IPS DF 6.9 (cell line): ENCODE results near the gene NRP2.

Experiments used
- DNase-seq: peaks from one replicate; pipeline ENCODE4 v3.0.0-alpha.2; 2013; ENCODE audit warnings: low read depth, low spot score
- H3K27ac ChIP-seq: one replicate; pipeline ENCODE4 v1.5.1; 2013; ENCODE audit warnings: low read length, control low read depth
- H3K27me3 ChIP-seq: 2 replicates; pipeline ENCODE4 v1.6.1; 2013; ENCODE audit warnings: mild to moderate bottlenecking, low read length; ENCODE audit not compliant: control insufficient read depth, insufficient read depth
- H3K36me3 ChIP-seq: 2 replicates; pipeline ENCODE4 v1.6.1; 2013; ENCODE audit warnings: low read length; ENCODE audit not compliant: control insufficient read depth, insufficient read depth
- H3K4me1 ChIP-seq: 2 replicates; pipeline ENCODE4 v1.6.1; 2013; ENCODE audit warnings: low read length; ENCODE audit not compliant: control insufficient read depth, insufficient read depth
- H3K4me3 ChIP-seq: 2 replicates; pipeline ENCODE4 v1.5.1; 2013; ENCODE audit warnings: mild to moderate bottlenecking, low read length
- H3K9me3 ChIP-seq: 2 replicates; pipeline ENCODE4 v1.6.1; 2013; ENCODE audit warnings: low read length, inconsistent platforms; ENCODE audit not compliant: control insufficient read depth, insufficient read depth
- WGBS: extraction: QIAGEN DNeasy Blood & Tissue Kit; methylation state at CpG from one replicate; pipeline ENCODE4 v1.1.7; 2013; ENCODE audit warnings: mixed read lengths, missing lambda C conversion rate; ENCODE audit not compliant: insufficient read length, insufficient coverage; 5-methylcytosine and 5-hydroxymethylcytosine counted together

The NRP2 gene

GRCh38 chr2:205764270-205764746 is 82.0 kb downstream of the NRP2 start:
- Histone ChIP-seq H3K27me3 (no peaks in the 10 kb centered on the region), H3K4me1 (peaks cover 5% of the 10 kb centered on the region; the same call in 1 of the 2 replicates), H3K9me3 (no peaks in the 10 kb centered on the region), H3K36me3 (no peaks in the 10 kb centered on the region), H3K4me3 (no peak overlapping the region; the same call in 1 of the 2 replicates), H3K27ac (no peak overlapping the region)
- WGBS = no CpG with 5 or more reads among the region's 8 CpGs
- no peak for DNase-seq

- H3K27me3 ChIP-seq = no peaks in the 10 kb centered on the region
- no peaks in the 10 kb centered on the region for H3K9me3 ChIP-seq
- H3K4me1 ChIP-seq = peaks cover 5% of the 10 kb centered on the region; the same call in 1 of the 2 replicates
- H3K4me3 ChIP-seq = no peak overlapping the region
- no peak overlapping the region for H3K27ac ChIP-seq
- DNase-seq = no peak
- no peaks in the 10 kb centered on the region for H3K36me3 ChIP-seq
- no CpG with 5 or more reads among the region's 8 CpGs for WGBS
These were observed 82.8 kb downstream of the NRP2 start for GRCh38 chr2:205765151-205765550.

- H3K4me3 ChIP-seq = no peak overlapping the region
- no peak overlapping the region for H3K27ac ChIP-seq
- H3K9me3 ChIP-seq = no peaks in the 10 kb centered on the region
- H3K36me3 ChIP-seq = no peaks in the 10 kb centered on the region
- no peaks in the 10 kb centered on the region for H3K27me3 ChIP-seq
- DNase-seq = no peak
- no CpG with 5 or more reads among the region's 9 CpGs for WGBS
- peaks cover 5% of the 10 kb centered on the region; the same call in 1 of the 2 replicates for H3K4me1 ChIP-seq
These were observed 84.6 kb downstream of the NRP2 start for GRCh38 chr2:205766779-205767359.

- H3K4me3 ChIP-seq = no peak overlapping the region
- H3K27ac ChIP-seq = no peak overlapping the region
- no peaks in the 10 kb centered on the region for H3K36me3 ChIP-seq
- H3K9me3 ChIP-seq = no peaks in the 10 kb centered on the region
- DNase-seq = no peak
- H3K27me3 ChIP-seq = no peaks in the 10 kb centered on the region
- WGBS = no CpG with 5 or more reads among the region's 5 CpGs
- H3K4me1 ChIP-seq = peaks cover 5% of the 10 kb centered on the region; the same call in 1 of the 2 replicates
These were observed 85.3 kb downstream of the NRP2 start for GRCh38 chr2:205767617-205768016.

GRCh38 chr2:205768341-205768740 is 86.0 kb downstream of the NRP2 start:
- H3K27ac ChIP-seq = no peak overlapping the region
- no peaks in the 10 kb centered on the region for H3K9me3 ChIP-seq
- peaks cover 5% of the 10 kb centered on the region; the same call in 1 of the 2 replicates for H3K4me1 ChIP-seq
- no peak overlapping the region for H3K4me3 ChIP-seq
- no peaks in the 10 kb centered on the region for H3K27me3 ChIP-seq
- DNase-seq = no peak
- no CpG with 5 or more reads among the region's 7 CpGs for WGBS
- no peaks in the 10 kb centered on the region for H3K36me3 ChIP-seq

- H3K4me3 ChIP-seq = no peak overlapping the region
- H3K27ac ChIP-seq = no peak overlapping the region
- H3K9me3 ChIP-seq = no peaks in the 10 kb centered on the region
- WGBS = no CpG with 5 or more reads among the region's 4 CpGs
- no peak for DNase-seq
- H3K4me1 ChIP-seq = peaks cover 3% of the 10 kb centered on the region; the same call in 1 of the 2 replicates
- no peaks in the 10 kb centered on the region for H3K36me3 ChIP-seq
- H3K27me3 ChIP-seq = no peaks in the 10 kb centered on the region
These were observed 86.7 kb downstream of the NRP2 start for GRCh38 chr2:205768815-205769494.

GRCh38 chr2:205769495-205769850 is 87.2 kb downstream of the NRP2 start:
- DNase-seq = no peak
- no CpG with 5 or more reads among the region's 3 CpGs for WGBS
- Histone ChIP-seq H3K27me3 (no peaks in the 10 kb centered on the region), H3K9me3 (no peaks in the 10 kb centered on the region), H3K36me3 (no peaks in the 10 kb centered on the region), H3K4me3 (no peak overlapping the region), H3K4me1 (peaks cover under 1% of the 10 kb centered on the region; the same call in 1 of the 2 replicates), H3K27ac (no peak overlapping the region)

- DNase-seq = no peak
- Histone ChIP-seq H3K4me3 (no peak overlapping the region), H3K9me3 (no peaks in the 10 kb centered on the region), H3K27me3 (no peaks in the 10 kb centered on the region), H3K4me1 (no peaks in the 10 kb centered on the region), H3K36me3 (no peaks in the 10 kb centered on the region), H3K27ac (no peak overlapping the region)
- no CpG with 5 or more reads among the region's 7 CpGs for WGBS
These were observed 87.6 kb downstream of the NRP2 start for GRCh38 chr2:205769879-205770278.

GRCh38 chr2:205770577-205770976 is 88.3 kb downstream of the NRP2 start:
- H3K4me3 ChIP-seq = no peak overlapping the region
- no peaks in the 10 kb centered on the region for H3K4me1 ChIP-seq
- H3K36me3 ChIP-seq = no peaks in the 10 kb centered on the region
- H3K27ac ChIP-seq = no peak overlapping the region
- no peaks in the 10 kb centered on the region for H3K9me3 ChIP-seq
- no CpG with 5 or more reads among the region's 7 CpGs for WGBS
- no peaks in the 10 kb centered on the region for H3K27me3 ChIP-seq
- no peak for DNase-seq

- Histone ChIP-seq H3K4me3 (no peak overlapping the region), H3K27me3 (no peaks in the 10 kb centered on the region), H3K27ac (no peak overlapping the region), H3K36me3 (no peaks in the 10 kb centered on the region), H3K9me3 (no peaks in the 10 kb centered on the region), H3K4me1 (no peaks in the 10 kb centered on the region)
- no CpG with 5 or more reads among the region's 10 CpGs for WGBS
- DNase-seq = no peak
These were observed 88.7 kb downstream of the NRP2 start for GRCh38 chr2:205771031-205771430.

GRCh38 chr2:205771666-205772065 is 89.4 kb downstream of the NRP2 start:
- DNase-seq = no peak
- Histone ChIP-seq H3K36me3 (no peaks in the 10 kb centered on the region), H3K4me1 (no peaks in the 10 kb centered on the region), H3K9me3 (no peaks in the 10 kb centered on the region), H3K27me3 (no peaks in the 10 kb centered on the region), H3K4me3 (no peak overlapping the region), H3K27ac (no peak overlapping the region)
- no CpG with 5 or more reads among the region's 2 CpGs for WGBS
